Right atrium auricular region (tissue), 2 donors: ENCODE measurements around the gene KLB. TPM values are rescaled to one million over a fixed set of nuclear protein-coding genes. Genes with fewer than 3 reads are reported as not detected.

Source experiments
- DNase-seq: peaks from one replicate; pipeline ENCODE4 v3.0.0-alpha.2; 2019; ENCODE audit warnings: low spot score
- H3K27ac ChIP-seq, 2 donors: fragments of 200-600 bp; sonication (generic); 1 replicate in 1 of 2; 2 replicates in 1 of 2; pipeline ENCODE4 v1.5.1; 2016 to 2019
- H3K27me3 ChIP-seq, 2 donors: fragments of 200-600 bp; sonication (generic); one replicate each; pipeline versions ENCODE4 v1.5.1 to v1.6.0; 2017 to 2019
- H3K36me3 ChIP-seq: fragments of 200-600 bp; sonication (generic); one replicate; pipeline ENCODE4 v1.5.1; 2016
- H3K4me1 ChIP-seq, 2 donors: fragments of 200-600 bp; sonication (generic); one replicate each; pipeline versions ENCODE4 v1.5.1 to v1.6.0; 2017 to 2019
- H3K4me3 ChIP-seq, 2 donors: fragments of 200-600 bp; sonication (generic); 1 replicate in 1 of 2; 2 replicates in 1 of 2; pipeline ENCODE4 v1.5.1; 2017 to 2019; ENCODE audit warnings: mild to moderate bottlenecking in 1 of 2, moderate library complexity in 1 of 2
- H3K9me3 ChIP-seq, 2 donors: fragments of 200-600 bp; sonication (generic); one replicate each; pipeline ENCODE4 v1.5.1; 2019
- microRNA-seq, 2 donors: library from miRNA; unstranded; fragments of <30 nt; microRNA quantifications; one replicate each; pipeline ENCODE4, GENCODE V29; 2016 to 2017; ENCODE audit warnings: borderline number of aligned reads in 2 of 2, borderline replicate concordance in 1 of 2
- total RNA-seq, 2 donors: library from RNA; depleted of rRNA; stranded (reverse); fragments of >200 nt; gene quantifications; one replicate each; pipeline ENCODE4 v1.1.0, GENCODE V29; 2016
- TF ChIP-seq, protein P1 (sequence below), 2 donors: fragments of 200-600 bp; sonication (generic); IDR thresholded peaks; one replicate each; pipeline ENCODE4 v1.5.1; 2019; ENCODE audit warnings: antibody characterized with exemption in 2 of 2

The KLB gene
- total RNA-seq, 2 donors from 2014 or later, result 0.11 to 0.47 TPM

DNA sequence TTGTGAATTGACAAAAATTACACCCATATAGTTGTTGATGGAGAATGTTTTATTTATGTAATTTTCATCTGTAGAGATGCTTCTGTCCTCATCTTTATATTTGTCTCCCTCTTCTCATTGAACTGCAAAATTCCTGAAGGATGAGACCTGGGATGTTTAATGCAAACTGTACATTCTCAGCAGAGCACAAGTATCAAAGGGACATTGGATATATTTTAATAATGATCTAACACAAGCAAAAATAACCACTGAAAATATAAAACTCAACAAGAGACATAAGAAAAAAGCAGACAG lies 91.9 kb downstream of the KLB start:
- Histone ChIP-seq H3K27ac (no peak overlapping the region), H3K27me3 (no peaks in the 10 kb centered on the region), H3K36me3 (peaks cover 46% of the 10 kb centered on the region), H3K4me3 (no peak overlapping the region), H3K4me1 (peaks cover 0 to 7% of the 10 kb centered on the region in 2 donors), H3K9me3 (no peaks in the 10 kb centered on the region)
- no peak for DNase-seq
- TF ChIP-seq, protein P1, sequence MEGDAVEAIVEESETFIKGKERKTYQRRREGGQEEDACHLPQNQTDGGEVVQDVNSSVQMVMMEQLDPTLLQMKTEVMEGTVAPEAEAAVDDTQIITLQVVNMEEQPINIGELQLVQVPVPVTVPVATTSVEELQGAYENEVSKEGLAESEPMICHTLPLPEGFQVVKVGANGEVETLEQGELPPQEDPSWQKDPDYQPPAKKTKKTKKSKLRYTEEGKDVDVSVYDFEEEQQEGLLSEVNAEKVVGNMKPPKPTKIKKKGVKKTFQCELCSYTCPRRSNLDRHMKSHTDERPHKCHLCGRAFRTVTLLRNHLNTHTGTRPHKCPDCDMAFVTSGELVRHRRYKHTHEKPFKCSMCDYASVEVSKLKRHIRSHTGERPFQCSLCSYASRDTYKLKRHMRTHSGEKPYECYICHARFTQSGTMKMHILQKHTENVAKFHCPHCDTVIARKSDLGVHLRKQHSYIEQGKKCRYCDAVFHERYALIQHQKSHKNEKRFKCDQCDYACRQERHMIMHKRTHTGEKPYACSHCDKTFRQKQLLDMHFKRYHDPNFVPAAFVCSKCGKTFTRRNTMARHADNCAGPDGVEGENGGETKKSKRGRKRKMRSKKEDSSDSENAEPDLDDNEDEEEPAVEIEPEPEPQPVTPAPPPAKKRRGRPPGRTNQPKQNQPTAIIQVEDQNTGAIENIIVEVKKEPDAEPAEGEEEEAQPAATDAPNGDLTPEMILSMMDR (IDR thresholded peaks at IDR 0.05), result no peak

Small RNAs within 50 kb of the gene (microRNA-seq; reads per million reads assigned to microRNA genes)
- gene MIR5591, result 0 reads per million in 2 donors

Other genes starting within 250 kb of the KLB start
- gene WDR19, start 224.4 kb upstream of the KLB start, total RNA-seq, result 1 to 10 TPM; 6.4 to 9.2 TPM
- gene RFC1, start 40.6 kb upstream of the KLB start, total RNA-seq, result 10 to 100 TPM; 16.4 to 30.4 TPM
- 1,000 to 10,000 TPM; 2,057 to 2,637 TPM for gene RPL9, start 52.0 kb downstream of the KLB start, total RNA-seq
- 10 to 100 TPM in 1 of 2 donors, 1 to 10 TPM in 1; 6.9 to 18.7 TPM for gene LIAS, start 52.1 kb downstream of the KLB start, total RNA-seq
- 10 to 100 TPM; 12.2 to 34.7 TPM for gene UGDH, start 120.5 kb downstream of the KLB start, total RNA-seq
- gene SMIM14, start 231.9 kb downstream of the KLB start, total RNA-seq, result 10 to 100 TPM; 15.2 to 16.6 TPM